Measurements from ENCODE around the gene SIRT4.
A peak's percentile ranks its signal among the peaks of the same experiment; 100 is the strongest.

The SIRT4 gene

GRCh38 chr12:120301962-120302815 lies at the start of gene SIRT4:
SIRT4 (plus strand) TSS chr12:120302321; CDS start chr12:120303562, 1,241 bp downstream.
- peak; percentile 92 for DNase-seq

GRCh38 chr12:120253313-120253712 lies 48.8 kb upstream of the SIRT4 start:
- peak; percentile 44 for DNase-seq

GRCh38 chr12:120254809-120255208 lies 47.3 kb upstream of the SIRT4 start:
- DNase-seq = no peak

GRCh38 chr12:120257041-120257821 lies 44.9 kb upstream of the SIRT4 start:
- no peak for DNase-seq

- DNase-seq = no peak
Measured at GRCh38 chr12:120258323-120258896, 43.7 kb upstream of the SIRT4 start.

GRCh38 chr12:120259418-120260202 lies 42.5 kb upstream of the SIRT4 start:
- DNase-seq = no peak

DNA sequence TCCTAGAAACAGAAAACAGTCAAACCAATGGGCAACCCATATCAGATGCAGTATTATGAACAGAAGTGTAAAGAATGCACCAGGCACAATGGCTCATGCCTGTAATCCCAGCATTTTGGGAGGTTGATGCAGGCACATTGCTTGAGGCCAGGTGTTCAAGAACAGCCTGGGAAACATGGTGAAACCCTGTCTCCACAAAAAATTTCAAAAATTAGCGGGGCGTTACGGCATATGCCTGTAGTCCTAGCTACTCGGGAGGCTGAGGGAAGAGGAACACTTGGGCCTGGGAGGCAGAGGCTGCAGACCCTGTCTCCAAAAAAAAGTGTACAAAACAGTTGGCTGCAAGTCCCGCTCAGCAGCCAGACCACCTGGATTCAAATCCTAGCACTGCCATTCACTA lies 41.5 kb upstream of the SIRT4 start:
- no peak for DNase-seq

- DNase-seq = no peak
Measured at GRCh38 chr12:120261951-120262851, 39.9 kb upstream of the SIRT4 start.

- DNase-seq = no peak
Measured at GRCh38 chr12:120262852-120263747, 39.0 kb upstream of the SIRT4 start.

- DNase-seq = no peak
Measured at GRCh38 chr12:120263748-120264085, 38.4 kb upstream of the SIRT4 start.

DNA sequence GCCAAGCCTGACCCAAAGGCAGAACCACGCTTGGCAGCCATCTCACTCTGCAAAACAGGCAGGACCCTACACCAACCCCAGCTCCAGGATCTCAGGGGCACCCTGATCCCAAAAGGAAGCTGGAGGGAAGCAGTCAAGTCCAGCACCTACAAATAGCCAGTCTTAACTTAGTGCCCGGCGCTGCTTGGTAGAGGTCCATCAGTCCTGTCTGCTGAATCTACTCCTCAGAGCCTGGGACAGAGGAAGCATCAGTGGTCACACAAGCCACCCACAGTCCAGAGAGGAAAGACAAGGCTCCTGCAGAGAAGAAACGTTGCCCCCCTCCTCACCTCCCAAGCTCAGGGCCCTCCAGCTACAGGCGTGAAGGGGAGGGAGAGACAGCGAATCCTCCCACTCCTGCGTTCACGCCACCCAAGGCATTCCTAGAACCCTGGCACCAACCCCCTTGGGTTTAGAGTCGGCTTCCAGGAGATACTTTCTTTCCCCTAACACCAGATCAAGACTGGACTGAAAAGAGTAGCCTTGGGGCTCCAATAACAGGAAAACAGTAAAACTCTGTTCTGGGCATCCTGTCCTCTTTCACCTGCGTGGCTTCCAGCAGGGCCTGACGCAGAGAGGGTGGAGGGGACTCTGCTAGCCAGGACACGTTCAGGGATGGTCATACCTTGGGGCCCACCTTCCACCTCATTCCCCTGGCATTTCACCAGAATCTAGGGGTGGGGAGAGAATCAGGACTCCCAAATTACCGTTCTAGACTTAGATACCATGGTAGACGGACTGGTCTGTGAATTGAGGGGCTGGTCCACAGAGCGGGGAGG lies 37.8 kb upstream of the SIRT4 start:
- DNase-seq = no peak

DNA sequence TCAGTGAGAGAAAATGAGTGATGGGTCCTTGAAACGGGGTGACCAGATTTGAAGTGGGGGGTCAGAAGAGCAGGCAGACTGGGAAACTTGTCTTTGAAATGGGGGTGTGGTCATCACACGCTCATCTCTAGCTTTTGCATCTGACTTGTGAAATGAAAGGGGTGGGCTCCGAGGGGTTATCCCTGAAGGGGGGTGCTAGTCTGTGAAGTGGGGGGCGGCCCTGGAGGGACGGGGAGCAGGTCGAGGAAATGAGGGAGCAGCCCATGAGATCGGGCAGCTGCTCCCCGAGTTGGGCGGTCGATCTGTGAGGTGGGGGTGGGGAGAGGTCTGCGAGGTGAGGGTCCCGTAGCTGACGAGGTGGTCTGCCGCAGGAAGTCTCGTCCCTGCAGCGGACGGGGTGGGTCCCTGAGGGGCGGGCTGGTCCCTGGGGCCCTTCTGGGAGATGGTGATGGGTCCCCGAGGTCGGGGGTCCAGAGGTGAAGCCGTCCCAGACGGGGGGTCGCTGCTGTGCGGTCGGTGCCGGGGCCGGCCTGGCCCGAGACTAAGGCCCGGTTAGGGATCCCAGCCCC lies 37.1 kb upstream of the SIRT4 start:
- DNase-seq = no peak

DNA sequence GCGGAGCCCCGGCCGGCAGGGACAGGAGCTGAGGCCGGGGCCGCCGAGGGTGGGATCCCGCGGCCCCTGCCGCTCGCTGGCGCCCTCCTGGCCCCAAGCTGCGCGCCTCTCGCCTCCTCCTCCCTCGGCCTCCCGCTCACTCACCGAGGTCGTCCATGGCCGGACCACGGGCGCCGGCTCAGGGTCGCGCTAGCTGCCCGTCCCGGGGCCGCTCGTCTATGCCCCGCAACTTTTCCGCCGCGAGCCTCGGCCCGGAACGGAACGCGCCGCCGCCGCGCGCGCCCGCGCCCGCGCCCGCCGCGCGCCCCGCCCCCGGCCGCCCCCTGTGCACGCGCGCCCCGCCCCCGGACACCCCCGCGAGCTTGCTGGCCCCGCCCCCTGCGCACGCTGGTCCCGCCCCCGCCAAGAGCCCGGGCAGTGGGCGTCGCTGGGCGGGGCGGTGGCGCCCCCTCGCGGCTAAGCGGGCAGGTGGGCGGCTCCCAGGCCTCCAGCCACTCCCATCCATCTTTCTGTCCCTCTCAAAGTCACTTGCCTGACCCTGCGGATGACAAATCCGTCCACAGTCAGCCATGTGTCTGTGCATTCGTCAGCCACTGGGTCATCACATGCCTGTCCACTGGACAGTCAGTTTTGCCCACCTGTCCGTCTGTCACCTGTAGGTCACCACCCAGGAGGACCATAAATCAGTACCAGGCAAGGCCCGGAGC lies 36.5 kb upstream of the SIRT4 start, which contains the start of gene PXN:
PXN (minus strand) TSS at position 258 of the 707 bp plus-strand sequence; CDS start at position 157, 101 bp downstream.
- DNase-seq = peak; percentile 93

GRCh38 chr12:120266180-120266870 lies 35.8 kb upstream of the SIRT4 start:
- no peak for DNase-seq

DNA sequence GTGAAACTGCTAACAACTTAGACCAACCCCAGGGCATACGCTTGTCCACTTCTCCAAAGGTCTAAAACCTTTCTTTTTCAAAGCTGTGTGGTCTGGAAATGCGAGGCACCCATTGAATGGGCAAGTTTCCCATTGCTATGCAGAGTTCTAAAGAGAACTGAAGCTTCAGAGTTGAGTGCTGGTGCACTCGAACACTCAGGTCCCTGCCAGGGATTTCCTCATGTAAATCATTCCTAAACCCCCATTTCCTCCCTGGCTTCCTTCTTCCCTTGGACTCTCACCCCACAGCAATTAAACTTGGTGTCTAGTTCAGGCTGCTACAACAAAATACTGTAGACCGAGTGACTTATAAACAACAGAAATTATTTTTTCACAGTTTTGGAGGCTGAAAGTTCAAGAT lies 34.4 kb upstream of the SIRT4 start:
- no peak for DNase-seq

GRCh38 chr12:120276734-120277133 lies 25.4 kb upstream of the SIRT4 start:
- DNase-seq = no peak

- no peak for DNase-seq
Measured at GRCh38 chr12:120278137-120279069, 23.7 kb upstream of the SIRT4 start.

All from activated gamma-delta T cell treated with Interleukin-2 at 50 U/mL for 16 hours (primary cell).